HG02884 (cell line): ENCODE data around the gene RNF123.
A peak's percentile ranks its signal among the peaks of the same experiment; 100 is the strongest.

Experiments used
- ATAC-seq: cut with Tn5 transposase; IDR thresholded peaks from one replicate; pipeline ENCODE4 v1.9.1; 2021; ENCODE audit warnings: mild to moderate bottlenecking, moderate library complexity; ENCODE audit not compliant: unreplicated experiment

RNF123 gene

GRCh38 chr3:49657208-49657915 lies 32.0 kb upstream of the RNF123 start:
- no peak for ATAC-seq

DNA sequence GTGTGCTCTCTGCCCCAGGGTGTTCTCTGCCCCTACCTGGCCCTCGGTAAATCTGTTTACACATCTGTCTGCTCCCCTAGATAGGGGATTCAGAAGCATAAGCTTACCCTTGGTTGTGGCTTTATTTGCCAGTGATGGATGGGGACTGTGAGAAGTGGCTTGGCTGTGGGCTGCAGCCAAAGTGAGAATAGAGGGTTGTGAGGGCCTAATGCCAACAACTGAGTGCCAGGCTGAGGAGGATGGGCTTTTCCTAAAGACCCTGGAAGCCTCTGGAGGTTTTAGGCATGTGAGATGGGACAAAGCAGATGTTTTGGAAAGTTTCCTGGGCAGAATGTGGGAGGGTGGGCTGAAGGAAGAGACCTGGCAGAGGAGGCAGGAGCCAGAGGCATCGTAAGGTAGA lies 30.6 kb upstream of the RNF123 start:
- ATAC-seq, result no peak

- no peak for ATAC-seq
Observed at GRCh38 chr3:49659756-49660155, 29.6 kb upstream of the RNF123 start.

GRCh38 chr3:49661281-49661680 lies 28.1 kb upstream of the RNF123 start:
- ATAC-seq, result no peak

- ATAC-seq, result no peak
Observed at GRCh38 chr3:49662021-49662420, 27.3 kb upstream of the RNF123 start.

DNA sequence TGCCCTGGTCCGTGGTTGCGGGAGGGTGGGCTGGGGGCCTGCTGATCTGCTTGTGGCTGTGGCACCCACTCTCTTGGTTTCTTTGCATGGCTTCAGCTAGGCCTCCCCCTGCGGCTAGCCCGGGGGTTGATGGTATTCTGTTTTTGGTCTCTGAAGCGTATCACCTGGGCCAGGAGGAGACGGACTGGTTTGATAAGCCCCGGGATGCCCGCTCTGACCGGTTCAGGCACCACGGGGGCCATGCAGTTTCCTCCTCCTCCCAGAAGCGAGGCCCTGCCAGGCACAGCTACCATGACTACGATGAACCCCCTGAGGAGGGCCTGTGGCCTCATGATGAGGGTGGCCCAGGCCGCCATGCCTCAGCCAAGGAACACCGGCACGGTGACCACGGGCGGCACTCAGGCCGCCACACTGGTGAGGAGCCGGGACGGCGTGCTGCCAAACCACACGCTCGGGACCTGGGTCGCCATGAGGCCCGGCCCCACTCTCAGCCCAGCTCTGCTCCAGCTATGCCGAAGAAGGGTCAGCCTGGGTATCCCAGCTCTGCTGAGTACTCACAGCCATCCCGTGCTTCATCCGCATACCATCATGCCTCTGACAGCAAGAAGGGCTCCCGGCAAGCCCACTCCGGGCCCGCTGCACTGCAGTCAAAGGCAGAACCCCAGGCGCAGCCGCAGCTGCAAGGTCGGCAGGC lies 26.5 kb upstream of the RNF123 start:
- ATAC-seq, result no peak

DNA sequence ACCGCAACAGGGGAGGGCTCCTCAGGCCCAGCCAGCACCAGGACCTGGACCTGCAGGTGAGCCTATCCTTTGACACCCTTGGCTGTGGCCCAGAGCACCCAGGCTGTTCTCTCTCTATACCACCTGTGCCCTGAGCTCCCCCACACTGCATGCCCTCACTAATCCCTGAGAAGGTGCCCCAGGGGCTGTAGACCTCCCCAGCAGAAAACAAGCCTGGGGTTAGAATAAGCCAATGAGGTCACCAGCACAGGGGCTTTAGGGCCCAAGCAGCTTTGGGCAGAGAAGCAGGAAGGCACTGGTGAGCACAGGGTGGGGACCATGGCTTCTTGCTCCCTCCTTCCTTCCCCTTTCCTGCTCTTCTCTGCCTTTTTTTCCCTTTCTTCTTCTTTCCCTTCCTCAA lies 25.5 kb upstream of the RNF123 start:
- no peak for ATAC-seq

DNA sequence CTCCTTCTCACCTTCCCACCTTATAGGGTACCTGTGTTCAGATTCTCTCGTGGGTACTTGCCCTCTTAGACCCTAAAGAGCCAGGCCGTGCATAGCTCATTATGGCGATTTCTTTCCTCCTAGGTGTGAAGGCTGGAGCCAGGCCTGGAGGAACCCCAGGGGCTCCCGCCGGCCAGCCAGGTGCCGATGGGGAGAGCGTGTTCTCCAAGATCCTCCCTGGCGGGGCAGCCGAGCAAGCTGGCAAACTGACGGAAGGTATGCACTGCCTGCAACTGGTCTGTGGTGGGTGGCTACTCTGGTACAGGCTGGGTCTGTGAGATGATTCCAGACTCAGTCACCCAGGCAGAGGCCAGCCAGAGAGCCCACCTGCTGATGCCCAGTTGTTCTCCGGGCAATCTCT lies 25.1 kb upstream of the RNF123 start:
- ATAC-seq, result no peak

DNA sequence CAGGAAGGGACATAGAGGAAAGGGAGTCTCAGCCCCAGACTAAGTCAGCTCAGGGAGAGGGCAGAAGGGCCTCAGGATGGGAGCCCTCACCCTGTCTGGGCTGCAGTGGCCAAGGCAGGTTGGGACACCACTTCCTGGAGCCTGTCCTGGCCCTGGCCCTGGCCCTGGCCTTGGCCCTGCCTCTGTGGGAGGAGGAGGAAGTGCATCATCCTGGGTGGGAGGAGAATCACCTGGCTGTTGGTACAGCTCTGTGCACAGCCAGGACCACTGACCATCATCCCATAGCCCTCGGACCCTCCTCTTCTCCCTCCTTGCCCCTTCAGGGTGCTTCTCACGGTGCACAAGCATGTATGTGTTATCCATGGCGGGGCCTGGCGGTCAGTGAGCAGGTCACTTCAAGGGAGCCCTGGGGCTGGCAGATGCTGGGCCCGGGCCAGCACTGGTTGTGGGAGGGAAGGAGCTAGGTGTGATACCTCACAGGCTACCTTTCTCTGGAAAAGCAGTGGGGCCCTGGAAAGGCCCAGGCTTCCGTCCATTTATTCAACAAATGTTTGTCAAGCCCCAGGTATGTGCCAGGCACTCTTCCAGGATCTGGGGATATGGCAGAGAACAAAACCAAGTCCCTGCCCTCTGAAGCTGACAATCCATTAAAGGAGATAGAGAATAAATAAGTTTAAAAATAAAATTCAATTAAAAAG lies 23.4 kb upstream of the RNF123 start:
- no peak for ATAC-seq

GRCh38 chr3:49666592-49666991 lies 22.8 kb upstream of the RNF123 start:
- no peak for ATAC-seq

DNA sequence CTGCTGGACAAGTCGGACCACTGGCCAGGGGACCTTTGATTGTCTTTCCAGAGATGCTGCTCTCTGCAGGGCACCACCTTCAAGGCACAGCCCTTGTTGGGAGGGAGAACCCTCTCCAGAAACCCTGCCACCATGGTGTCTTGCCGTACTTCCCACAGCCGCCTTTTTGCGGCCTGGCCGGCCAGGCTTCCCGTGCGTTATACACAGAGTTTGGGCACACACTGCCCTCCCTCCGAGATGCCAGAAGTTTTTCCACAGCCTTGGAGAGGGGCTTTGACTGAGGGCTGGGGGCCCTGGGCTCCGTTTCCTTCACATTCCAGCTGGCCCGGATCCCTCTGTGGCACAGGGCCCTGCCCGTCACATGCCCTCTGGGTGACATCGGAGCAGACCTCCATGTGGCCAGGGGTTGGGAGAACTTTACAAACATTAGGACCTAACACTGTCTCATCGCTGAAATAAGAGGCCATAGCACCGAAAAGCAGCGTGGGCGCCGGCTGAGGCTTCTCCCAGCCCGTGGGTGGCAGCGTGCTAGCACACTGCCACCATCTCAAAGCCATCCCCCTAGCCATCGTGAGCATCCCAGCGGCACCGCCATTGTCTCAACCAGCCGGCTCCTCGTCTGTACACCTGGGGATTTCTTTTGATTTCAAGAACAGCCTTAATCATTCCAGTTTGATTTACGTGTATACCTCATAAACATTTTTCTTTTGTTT lies 21.5 kb upstream of the RNF123 start:
- no peak for ATAC-seq

GRCh38 chr3:49668414-49668797 lies 21.0 kb upstream of the RNF123 start:
- ATAC-seq, result no peak

DNA sequence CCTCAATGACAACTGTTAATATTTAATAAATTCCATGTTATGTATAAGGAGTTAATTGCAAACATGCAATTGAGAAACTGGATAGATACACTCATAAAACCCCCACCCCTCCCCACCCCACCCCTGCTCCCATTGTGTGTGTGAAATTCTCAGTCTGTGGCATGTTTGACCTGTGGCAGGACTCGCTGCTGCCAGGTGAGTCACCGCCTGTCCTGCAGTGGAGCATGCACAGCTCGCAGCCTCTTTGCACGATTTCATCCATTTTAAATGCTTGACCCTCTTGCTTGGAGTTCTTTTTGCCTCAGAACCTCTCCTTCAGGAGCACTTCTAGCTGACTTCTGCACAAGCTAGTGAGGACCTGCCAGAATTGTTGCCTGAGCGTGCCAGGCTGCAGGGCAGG lies 20.5 kb upstream of the RNF123 start:
- no peak for ATAC-seq

DNA sequence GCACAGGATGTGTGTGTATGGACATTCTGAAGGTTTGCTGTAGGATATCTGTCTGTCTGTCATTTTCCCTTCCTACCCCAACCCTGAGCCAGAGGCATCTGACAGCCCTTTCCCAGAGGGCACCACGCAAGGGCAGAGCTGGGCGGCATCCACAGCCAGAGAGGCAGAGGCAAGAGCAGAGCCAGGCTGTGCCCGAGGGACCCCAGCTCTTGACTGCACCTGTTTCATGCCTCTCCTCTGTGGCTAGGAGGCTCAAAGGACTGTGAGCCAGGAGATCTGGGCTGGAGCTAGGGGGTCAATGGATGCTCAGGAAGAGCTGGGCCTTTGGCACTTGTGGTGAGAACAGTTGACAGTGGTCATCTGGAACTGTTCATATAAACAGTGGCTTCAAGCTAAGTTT lies 20.0 kb upstream of the RNF123 start:
- no peak for ATAC-seq

GRCh38 chr3:49670940-49671290 lies 18.4 kb upstream of the RNF123 start:
- no peak for ATAC-seq

DNA sequence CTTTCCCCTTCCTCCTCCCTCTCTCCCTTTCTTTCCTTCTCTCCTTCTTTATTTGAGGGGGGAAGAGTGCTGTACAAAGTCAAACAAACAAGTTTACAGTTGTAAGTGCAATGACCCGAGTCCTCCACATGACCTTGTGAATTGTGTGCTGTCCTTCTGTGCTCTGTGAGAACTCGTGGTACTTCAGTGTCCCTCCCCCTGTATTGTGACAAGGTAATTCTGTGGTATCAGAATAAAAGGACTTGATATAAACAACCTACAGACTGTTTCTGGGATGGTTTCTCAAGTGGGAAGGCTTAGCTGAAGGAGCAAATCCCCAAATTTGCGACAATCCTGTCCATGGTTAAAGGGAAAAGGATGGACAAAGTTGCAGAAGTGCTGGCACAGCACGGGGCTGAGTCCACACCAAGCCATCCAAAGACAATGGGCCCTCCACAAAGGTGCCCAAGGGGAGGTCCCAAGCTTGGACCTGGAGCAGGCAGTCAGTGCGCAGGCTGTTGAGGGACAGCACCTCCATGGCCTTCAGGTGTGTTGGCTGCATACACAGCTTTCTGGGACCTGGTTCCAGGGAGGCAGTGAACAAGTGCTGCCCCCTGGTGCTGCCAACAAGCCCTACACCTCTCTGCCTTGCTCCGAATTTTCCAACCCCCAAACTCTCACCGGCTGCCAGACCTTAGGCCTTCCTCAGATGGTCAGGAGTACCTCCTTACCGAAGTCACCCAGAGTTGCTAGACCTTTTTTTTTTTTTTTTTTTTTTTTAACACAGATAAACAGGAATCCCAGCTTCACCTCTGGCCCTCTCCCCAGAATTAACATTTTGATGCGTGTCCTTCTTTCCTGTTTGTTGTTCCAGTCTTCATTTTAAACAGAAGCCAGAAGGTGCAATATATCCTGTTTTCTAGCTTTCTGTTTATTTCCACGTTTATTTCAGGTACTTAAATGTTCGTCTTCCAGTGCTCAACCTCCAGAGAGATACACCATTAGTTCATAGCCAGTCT lies 17.8 kb upstream of the RNF123 start:
- no peak for ATAC-seq

GRCh38 chr3:49673121-49673714 lies 16.1 kb upstream of the RNF123 start:
- no peak for ATAC-seq

DNA sequence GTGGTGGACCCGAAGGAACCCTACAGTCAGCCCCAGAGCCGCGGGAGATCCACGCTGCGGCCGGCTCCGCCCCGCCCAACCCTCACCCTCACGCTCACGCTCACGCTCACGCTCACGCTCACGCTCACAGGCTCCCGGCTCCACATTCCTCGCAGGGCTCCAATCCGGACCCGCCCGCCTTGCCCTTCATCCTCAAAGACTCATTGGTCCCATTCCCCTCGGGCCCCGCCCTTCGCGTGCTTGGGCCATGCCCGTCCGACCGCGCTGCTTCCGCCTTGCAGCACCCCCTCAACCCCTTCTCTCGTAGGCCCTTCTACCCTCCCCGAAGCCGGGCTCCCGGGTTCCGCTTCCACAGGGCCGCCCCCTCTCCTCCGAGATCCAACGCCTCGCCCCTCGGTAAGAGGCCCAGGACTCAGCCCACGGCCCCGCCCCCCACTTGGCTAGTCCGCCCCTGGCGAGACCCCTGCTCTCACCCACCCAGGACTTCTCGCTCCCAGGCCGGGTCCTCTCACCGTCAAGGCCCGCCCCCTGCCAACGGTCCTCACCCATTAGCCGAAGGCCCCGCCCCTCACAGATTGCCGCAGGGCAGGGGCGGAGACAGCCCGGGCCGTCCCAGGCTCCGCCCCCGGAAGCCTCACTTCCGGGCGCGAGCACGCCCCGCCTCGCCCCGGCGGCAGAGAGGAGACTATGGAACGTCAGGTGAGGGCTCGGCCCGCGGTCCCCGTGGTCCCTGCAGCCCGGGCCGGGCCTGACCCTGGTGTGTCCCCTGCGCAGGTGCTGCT lies 15.5 kb upstream of the RNF123 start, which contains the start of gene APEH:
Gene APEH (plus strand): TSS at position 637 of the 782 bp plus-strand sequence. CDS start 51 bp downstream, at position 688.
- peak; percentile 68 for ATAC-seq

GRCh38 chr3:49674497-49674983 lies 14.8 kb upstream of the RNF123 start:
- peak; percentile 8 for ATAC-seq
